ENCODE data around the gene IFNW1. TPM values are rescaled to one million over a fixed set of nuclear protein-coding genes. Genes with fewer than 3 reads are reported as not detected.

IFNW1 gene
- total RNA-seq, 3 donors from 2014 or later = not detected

DNA sequence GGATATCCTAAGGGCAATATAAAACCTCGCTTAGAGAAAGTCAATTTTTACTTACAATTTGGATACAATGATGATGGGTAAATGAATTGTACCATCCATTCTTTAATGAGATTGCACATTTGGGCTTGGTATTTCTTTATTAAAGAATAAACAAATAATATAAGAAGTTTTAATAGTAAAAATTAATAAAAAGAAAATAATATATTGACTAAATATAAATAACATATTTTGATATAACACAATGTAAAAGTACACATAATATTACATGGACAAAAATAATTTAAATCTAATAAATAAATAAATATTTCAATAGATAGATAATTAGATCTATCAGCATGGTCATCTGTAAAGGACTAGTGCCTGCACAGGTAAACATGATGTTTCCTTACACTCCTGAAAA lies 23.9 kb upstream of the IFNW1 start:
- Histone ChIP-seq H3K4me1 (ENCODE audit: low read depth) (no peaks in the 10 kb centered on the region), H3K9me3 (no peaks in the 10 kb centered on the region), H3K36me3 (ENCODE audit: low read depth) (no peaks in the 10 kb centered on the region), H3K4me3 (no peak overlapping the region)
- ATAC-seq = no peak
- DNase-seq = no peak
- intact Hi-C loops (cut with DNase I, micrococcal nuclease) = no loop called here
- no peak for TF ChIP-seq CTCF (IDR thresholded peaks at IDR 0.05)

DNA sequence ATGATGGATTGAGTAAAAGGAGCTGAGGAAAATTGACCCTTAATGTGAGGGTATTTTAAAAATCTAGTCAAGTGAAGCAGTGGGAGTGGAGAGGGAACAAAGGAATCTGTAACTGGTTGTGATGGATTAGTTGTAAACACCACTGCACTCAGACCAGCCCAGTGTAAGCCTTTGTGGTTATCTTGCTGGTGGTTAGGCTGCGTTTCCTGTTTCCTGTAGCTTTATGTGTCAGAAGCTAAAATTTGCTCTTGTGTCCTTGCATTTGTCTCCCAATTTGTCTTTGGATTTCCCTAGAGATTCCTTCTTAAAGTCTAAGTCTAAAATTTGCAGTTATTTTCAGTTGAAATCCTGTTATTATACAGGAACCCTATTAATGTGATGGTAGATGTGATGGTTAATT lies 18.5 kb upstream of the IFNW1 start:
- intact Hi-C loops (cut with DNase I, micrococcal nuclease) = no loop called here
- H3K9me3 ChIP-seq = no peaks in the 10 kb centered on the region
- H3K36me3 ChIP-seq (ENCODE audit: low read depth) = no peaks in the 10 kb centered on the region
- peak in 1 of 3 donors; percentile 33 for DNase-seq
- no peak overlapping the region for H3K4me3 ChIP-seq
- no peaks in the 10 kb centered on the region for H3K4me1 ChIP-seq (ENCODE audit: low read depth)
- TF ChIP-seq CTCF (IDR thresholded peaks at IDR 0.05) = no peak
- peak; percentile 34 for ATAC-seq

GRCh38 chr9:21155501-21155900 lies 13.9 kb upstream of the IFNW1 start:
- H3K4me1 ChIP-seq (ENCODE audit: low read depth) = no peaks in the 10 kb centered on the region
- intact Hi-C loops (cut with DNase I, micrococcal nuclease) = no loop called here
- H3K36me3 ChIP-seq (ENCODE audit: low read depth) = no peaks in the 10 kb centered on the region
- no peaks in the 10 kb centered on the region for H3K9me3 ChIP-seq
- TF ChIP-seq CTCF (IDR thresholded peaks at IDR 0.05) = no peak
- H3K4me3 ChIP-seq = no peak overlapping the region
- ATAC-seq (no peak), DNase-seq (no peak)

GRCh38 chr9:21154018-21154608 lies 12.5 kb upstream of the IFNW1 start:
- no peaks in the 10 kb centered on the region for H3K9me3 ChIP-seq
- DNase-seq (peak in 1 of 3 donors; percentile 10), ATAC-seq (peak; percentile 25)
- intact Hi-C loops (cut with DNase I, micrococcal nuclease) = no loop called here
- H3K4me1 ChIP-seq (ENCODE audit: low read depth) = no peaks in the 10 kb centered on the region
- no peak for TF ChIP-seq CTCF (IDR thresholded peaks at IDR 0.05)
- H3K36me3 ChIP-seq (ENCODE audit: low read depth) = no peaks in the 10 kb centered on the region
- H3K4me3 ChIP-seq = no peak overlapping the region

DNA sequence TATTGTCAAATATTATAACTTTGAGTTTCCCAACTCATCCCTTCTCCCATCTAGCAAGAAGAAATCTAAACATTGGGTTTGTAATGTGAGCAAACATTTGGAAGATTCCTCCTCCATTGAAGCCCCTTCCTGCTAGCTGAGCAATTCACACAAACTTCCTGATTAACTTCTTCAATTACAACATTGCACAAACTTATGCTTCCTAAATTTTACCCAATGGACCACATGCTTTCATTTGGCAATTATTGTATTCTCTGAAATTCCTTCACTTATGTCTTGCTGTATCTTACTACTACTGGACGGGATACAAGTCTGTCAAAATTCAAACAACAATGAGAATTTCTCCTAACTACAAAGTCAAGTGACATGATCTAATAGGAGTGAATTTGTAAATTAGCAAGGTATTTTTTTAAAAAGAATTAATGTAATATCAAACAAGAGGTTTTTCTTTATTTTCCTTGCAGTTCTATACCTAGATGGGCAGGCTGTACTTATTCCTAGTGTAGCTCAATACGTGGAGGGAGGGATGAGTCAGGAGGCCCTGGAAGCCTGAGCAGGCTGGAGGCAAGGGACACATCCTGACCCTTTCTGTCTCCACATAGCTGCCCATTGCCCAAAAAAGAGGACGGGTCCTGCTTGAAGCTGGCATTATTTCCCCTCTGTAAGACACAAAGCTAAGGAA lies 11.8 kb upstream of the IFNW1 start:
- ATAC-seq (no peak), DNase-seq (no peak)
- Histone ChIP-seq H3K36me3 (ENCODE audit: low read depth) (no peaks in the 10 kb centered on the region), H3K9me3 (no peaks in the 10 kb centered on the region), H3K4me1 (ENCODE audit: low read depth) (no peaks in the 10 kb centered on the region), H3K4me3 (no peak overlapping the region)
- no peak for TF ChIP-seq CTCF (IDR thresholded peaks at IDR 0.05)
- intact Hi-C loops (cut with DNase I, micrococcal nuclease) = no loop called here
